Liver (tissue), 9 donors: Measurements from ENCODE around the gene TSPEAR. TPM values are rescaled to one million over a fixed set of nuclear protein-coding genes. Genes with fewer than 3 reads are reported as not detected.

Experiments
- DNase-seq: peaks from one replicate; pipeline ENCODE4 v3.0.0-alpha.2; 2017; ENCODE audit warnings: low spot score
- H3K27ac ChIP-seq, 2 donors: one replicate each; pipeline ENCODE4 v1.7.0; 2013; ENCODE audit warnings: inconsistent platforms in 2 of 2, low read length in 2 of 2, control low read depth in 1 of 2, low read depth in 1 of 2, mild to moderate bottlenecking in 1 of 2
- H3K27me3 ChIP-seq, 4 donors: one replicate each; pipeline versions ENCODE4 v1.6.1 to v1.7.0; 2013; ENCODE audit warnings: low read length in 3 of 4, inconsistent platforms in 1 of 4, mild to moderate bottlenecking in 1 of 4, moderate library complexity in 1 of 4; ENCODE audit not compliant: control insufficient read depth in 4 of 4, insufficient read depth in 4 of 4
- H3K36me3 ChIP-seq, 4 donors: one replicate each; pipeline versions ENCODE4 v1.6.1 to v1.7.0; 2013; ENCODE audit warnings: low read length in 3 of 4, mild to moderate bottlenecking in 3 of 4, low read depth in 1 of 4, moderate library complexity in 1 of 4; ENCODE audit not compliant: control insufficient read depth in 4 of 4, insufficient read depth in 3 of 4
- H3K4me1 ChIP-seq, 4 donors: one replicate each; pipeline versions ENCODE4 v1.6.1 to v1.7.0; 2013; ENCODE audit warnings: low read length in 3 of 4, mild to moderate bottlenecking in 3 of 4, moderate library complexity in 1 of 4; ENCODE audit not compliant: control insufficient read depth in 4 of 4, insufficient read depth in 4 of 4
- H3K4me3 ChIP-seq, 3 donors: one replicate each; pipeline versions ENCODE4 v1.6.1 to v1.7.0; 2013; ENCODE audit warnings: low read length in 3 of 3, control low read depth in 1 of 3, low read depth in 1 of 3, mild to moderate bottlenecking in 1 of 3
- H3K9ac ChIP-seq, 2 donors: one replicate each; pipeline ENCODE4 v1.7.0; 2013; ENCODE audit warnings: low read length in 2 of 2, mild to moderate bottlenecking in 2 of 2, moderate library complexity in 2 of 2, control low read depth in 1 of 2, low read depth in 1 of 2
- H3K9me3 ChIP-seq, 4 donors: one replicate each; pipeline versions ENCODE4 v1.6.1 to v1.7.0; 2013; ENCODE audit warnings: low read length in 3 of 4; ENCODE audit not compliant: control insufficient read depth in 4 of 4
- ATF3 ChIP-seq: IDR thresholded peaks from 2 replicates; pipeline ENCODE4 v1.6.1; 2016; ENCODE audit warnings: antibody characterized with exemption
- EGR1 ChIP-seq, 2 donors: IDR thresholded peaks; 2 replicates each; pipeline ENCODE4 v1.6.1; 2016 to 2018; ENCODE audit warnings: antibody characterized with exemption in 2 of 2, low read depth in 2 of 2
- FOXA1 ChIP-seq: IDR thresholded peaks from 2 replicates; pipeline ENCODE4 v1.6.1; 2016; ENCODE audit warnings: antibody characterized with exemption
- FOXA2 ChIP-seq: IDR thresholded peaks from 2 replicates; pipeline ENCODE4 v1.6.1; 2016; ENCODE audit warnings: antibody characterized with exemption
- GABPA ChIP-seq, 2 donors: IDR thresholded peaks in 1 of 2; conservative IDR thresholded peaks in 1 of 2; 2 replicates each; pipeline ENCODE4 v1.6.1; 2016; ENCODE audit warnings: antibody characterized with exemption in 2 of 2, mild to moderate bottlenecking in 1 of 2, moderate library complexity in 1 of 2
- JUND ChIP-seq, 2 donors: IDR thresholded peaks; 2 replicates each; pipeline ENCODE4 v1.6.1; 2016; ENCODE audit warnings: antibody characterized with exemption in 2 of 2
- MAX ChIP-seq: IDR thresholded peaks from 2 replicates; pipeline ENCODE4 v1.6.1; 2016; ENCODE audit warnings: antibody characterized with exemption
- NR2F2 ChIP-seq: IDR thresholded peaks from 2 replicates; pipeline ENCODE4 v1.6.1; 2016; ENCODE audit warnings: antibody characterized with exemption
- RXRA ChIP-seq, 2 donors: IDR thresholded peaks; 2 replicates each; pipeline ENCODE4 v1.6.1; 2017 to 2018; ENCODE audit warnings: antibody characterized with exemption in 2 of 2, mild to moderate bottlenecking in 1 of 2
- SP1 ChIP-seq: IDR thresholded peaks from 2 replicates; pipeline ENCODE4 v1.6.1; 2018; ENCODE audit warnings: antibody characterized with exemption, mild to moderate bottlenecking
- TAF1 ChIP-seq: conservative IDR thresholded peaks from 2 replicates; pipeline ENCODE4 v1.6.1; 2016; ENCODE audit warnings: antibody characterized with exemption, mild to moderate bottlenecking
- YY1 ChIP-seq: IDR thresholded peaks from 2 replicates; pipeline ENCODE4 v1.6.1; 2016; ENCODE audit warnings: antibody characterized with exemption, mild to moderate bottlenecking
- WGBS: extraction: QIAGEN DNeasy Blood & Tissue Kit; methylation state at CpG from one replicate; pipeline ENCODE4 v1.1.7; 2013; 5-methylcytosine and 5-hydroxymethylcytosine counted together
- polyA plus RNA-seq, 2 donors: library from polyadenylated mRNA; stranded (reverse) in 1 of 2; unstranded in 1 of 2; fragments of 200-250 nt in 1 of 2; fragments of >200 nt in 1 of 2; fragmentation: Nextera tagmentation in 1 of 2; extraction: Ambion mirVana in 1 of 2; gene quantifications; one replicate each; pipeline versions ENCODE4 v1.2.1 to v1.2.3, GENCODE V29; 2013 to 2015
- total RNA-seq, 2 donors: library from RNA; depleted of rRNA; stranded (reverse); fragments of >200 nt; gene quantifications; one replicate each; pipeline ENCODE4 v1.2.3, GENCODE V29; 2014
- donor health status: healthy.
- donor health status: healthy.
- donor health status: healthy.
- donor health status: healthy.
- donor health status: healthy.

The TSPEAR gene
- total and polyA plus RNA-seq, 4 donors: under 0.01 to 0.14 (median 0.01) TPM; not detected in 1

- H3K9me3 ChIP-seq: no peaks in the 10 kb centered on the region
- TF ChIP-seq GABPA (IDR thresholded peaks at IDR 0.05 in 1 of 2, conservative IDR thresholded peaks at IDR 0.05 in 1 of 2) (no peak), YY1 (no peak), JUND (IDR thresholded peaks at IDR 0.05) (no peak), NR2F2 (no peak), RXRA (IDR thresholded peaks at IDR 0.05) (no peak), SP1 (no peak)
- H3K9ac ChIP-seq: no peak overlapping the region
- no peaks in the 10 kb centered on the region for H3K36me3 ChIP-seq
- no peak for DNase-seq
- 73% methylated on average over 11 of the region's 11 CpGs for WGBS
- H3K27me3 ChIP-seq: no peaks in the 10 kb centered on the region
- no peak overlapping the region for H3K4me3 ChIP-seq
- H3K4me1 ChIP-seq: no peaks in the 10 kb centered on the region
- no peak overlapping the region for H3K27ac ChIP-seq
Observed at GRCh38 chr21:44681152-44681551, 30.2 kb downstream of the TSPEAR start.

- Histone ChIP-seq H3K4me3 (no peak overlapping the region), H3K4me1 (no peaks in the 10 kb centered on the region), H3K9ac (no peak overlapping the region), H3K27ac (no peak overlapping the region), H3K27me3 (no peaks in the 10 kb centered on the region), H3K9me3 (peaks cover 0 to 5% (median 0%) of the 10 kb centered on the region in 4 donors), H3K36me3 (no peaks in the 10 kb centered on the region)
- WGBS: 94% methylated on average over 13 of the region's 13 CpGs
- DNase-seq: no peak
- TF ChIP-seq MAX: no peak
- TF ChIP-seq FOXA2: no peak
- no peak for TF ChIP-seq GABPA (IDR thresholded peaks at IDR 0.05 in 1 of 2, conservative IDR thresholded peaks at IDR 0.05 in 1 of 2)
- TF ChIP-seq TAF1: no peak
Observed at GRCh38 chr21:44677881-44678280, 33.5 kb downstream of the TSPEAR start.

- H3K27ac ChIP-seq: no peak overlapping the region
- no peak for TF ChIP-seq ATF3
- TF ChIP-seq FOXA1: no peak
- H3K4me3 ChIP-seq: no peak overlapping the region
- peaks cover 0 to 8% (median 3%) of the 10 kb centered on the region in 4 donors for H3K9me3 ChIP-seq
- no peak overlapping the region for H3K9ac ChIP-seq
- H3K36me3 ChIP-seq: no peaks in the 10 kb centered on the region
- H3K27me3 ChIP-seq: no peaks in the 10 kb centered on the region
- DNase-seq: no peak
- 97% methylated on average over 1 of the region's 1 CpG for WGBS
- no peaks in the 10 kb centered on the region for H3K4me1 ChIP-seq
Observed at GRCh38 chr21:44671911-44672310, 39.5 kb downstream of the TSPEAR start.

- Histone ChIP-seq H3K4me1 (no peaks in the 10 kb centered on the region), H3K36me3 (no peaks in the 10 kb centered on the region), H3K27me3 (no peaks in the 10 kb centered on the region), H3K4me3 (no peak overlapping the region), H3K9me3 (peaks cover 0 to 8% (median 3%) of the 10 kb centered on the region in 4 donors), H3K9ac (no peak overlapping the region), H3K27ac (no peak overlapping the region)
- no peak for DNase-seq
- 74% methylated on average over 3 of the region's 3 CpGs for WGBS
- no peak for TF ChIP-seq FOXA2
- no peak for TF ChIP-seq MAX
- TF ChIP-seq GABPA (IDR thresholded peaks at IDR 0.05 in 1 of 2, conservative IDR thresholded peaks at IDR 0.05 in 1 of 2): no peak
- no peak for TF ChIP-seq EGR1 (IDR thresholded peaks at IDR 0.05; ENCODE audit: low read depth in 2 of 2)
- TF ChIP-seq NR2F2: no peak
Observed at GRCh38 chr21:44670642-44671432, 40.5 kb downstream of the TSPEAR start.
